ENCODE results near the gene IL22RA2.
"Not testable (repeated sequence)": the region's sequence is repeated elsewhere in the genome, so short reads cannot be mapped to it uniquely, and the experiment has no call there.

IL22RA2 gene

DNA sequence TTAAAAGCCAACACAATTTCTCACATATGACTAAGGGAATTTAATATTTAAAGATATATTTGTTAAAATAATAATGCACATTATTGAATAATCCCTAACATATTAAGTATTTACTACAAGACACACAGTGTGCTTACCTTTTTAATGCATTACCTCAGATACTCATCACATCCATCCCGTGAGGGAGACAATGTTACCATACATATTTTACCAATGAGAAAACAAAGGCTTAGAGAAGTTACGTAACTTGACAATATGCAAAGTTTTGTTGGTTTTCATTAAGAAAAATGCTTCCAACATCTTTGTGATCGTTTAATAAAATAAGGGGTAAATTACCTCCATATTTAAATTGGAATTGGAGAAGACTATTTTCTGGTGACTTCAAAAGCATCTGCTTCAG is 41.5 kb upstream of the IL22RA2 start:
- H3K4me3 ChIP-seq (ENCODE audit: insufficient read depth, low read depth, low read length), result no peak overlapping the region
- H3K27ac ChIP-seq (ENCODE audit: insufficient read depth, low read depth, low read length, poor library complexity, severe bottlenecking), result no peak overlapping the region
- H3K27me3 ChIP-seq (ENCODE audit: control insufficient read depth, insufficient read depth, low read length, poor library complexity, severe bottlenecking), result no peaks in the 10 kb centered on the region
- H3K9me3 ChIP-seq (ENCODE audit: control insufficient read depth, low read length), result no peaks in the 10 kb centered on the region
- WGBS, 2 experiments, result 94 to 98% methylated on average over 2 to 3 of the region's 3 CpGs
- H3K36me3 ChIP-seq (ENCODE audit: control insufficient read depth, insufficient read depth, low read length), result no peaks in the 10 kb centered on the region
- peaks cover 7% of the 10 kb centered on the region for H3K4me1 ChIP-seq (ENCODE audit: control insufficient read depth, insufficient read depth, low read length)

- H3K36me3 ChIP-seq (ENCODE audit: control insufficient read depth, insufficient read depth, low read length), result no peaks in the 10 kb centered on the region
- no peaks in the 10 kb centered on the region for H3K27me3 ChIP-seq (ENCODE audit: control insufficient read depth, insufficient read depth, low read length, poor library complexity, severe bottlenecking)
- no peak overlapping the region for H3K27ac ChIP-seq (ENCODE audit: insufficient read depth, low read depth, low read length, poor library complexity, severe bottlenecking)
- H3K4me3 ChIP-seq (ENCODE audit: insufficient read depth, low read depth, low read length), result no peak overlapping the region
- no peaks in the 10 kb centered on the region for H3K9me3 ChIP-seq (ENCODE audit: control insufficient read depth, low read length)
- H3K4me1 ChIP-seq (ENCODE audit: control insufficient read depth, insufficient read depth, low read length), result peaks cover 3% of the 10 kb centered on the region
- WGBS, 2 experiments, result 100% methylated on average over 2 of the region's 2 CpGs; no CpG with 5 or more reads in 1 of the 2 experiments
These were observed 40.4 kb upstream of the IL22RA2 start for GRCh38 chr6:137213813-137214212.

- H3K36me3 ChIP-seq (ENCODE audit: control insufficient read depth, insufficient read depth, low read length), result no peaks in the 10 kb centered on the region
- peaks cover 3% of the 10 kb centered on the region for H3K4me1 ChIP-seq (ENCODE audit: control insufficient read depth, insufficient read depth, low read length)
- no peaks in the 10 kb centered on the region for H3K27me3 ChIP-seq (ENCODE audit: control insufficient read depth, insufficient read depth, low read length, poor library complexity, severe bottlenecking)
- 90 to 93% methylated on average over 3 to 4 of the region's 4 CpGs for WGBS, 2 experiments
- no peak overlapping the region for H3K27ac ChIP-seq (ENCODE audit: insufficient read depth, low read depth, low read length, poor library complexity, severe bottlenecking)
- H3K4me3 ChIP-seq (ENCODE audit: insufficient read depth, low read depth, low read length), result no peak overlapping the region
- H3K9me3 ChIP-seq (ENCODE audit: control insufficient read depth, low read length), result no peaks in the 10 kb centered on the region
These were observed 39.9 kb upstream of the IL22RA2 start for GRCh38 chr6:137213331-137213740.

GRCh38 chr6:137211910-137212309 is 38.5 kb upstream of the IL22RA2 start:
- Histone ChIP-seq H3K27ac (ENCODE audit: insufficient read depth, low read depth, low read length, poor library complexity, severe bottlenecking) (no peak overlapping the region), H3K36me3 (ENCODE audit: control insufficient read depth, insufficient read depth, low read length) (no peaks in the 10 kb centered on the region), H3K4me3 (ENCODE audit: insufficient read depth, low read depth, low read length) (no peak overlapping the region), H3K4me1 (ENCODE audit: control insufficient read depth, insufficient read depth, low read length) (no peaks in the 10 kb centered on the region), H3K27me3 (ENCODE audit: control insufficient read depth, insufficient read depth, low read length, poor library complexity, severe bottlenecking) (no peaks in the 10 kb centered on the region), H3K9me3 (ENCODE audit: control insufficient read depth, low read length) (no peaks in the 10 kb centered on the region)
- 91 to 93% methylated on average over 3 of the region's 3 CpGs for WGBS, 2 experiments

GRCh38 chr6:137210903-137211302 is 37.5 kb upstream of the IL22RA2 start:
- Histone ChIP-seq H3K36me3 (ENCODE audit: control insufficient read depth, insufficient read depth, low read length) (peaks cover 1% of the 10 kb centered on the region), H3K27me3 (ENCODE audit: control insufficient read depth, insufficient read depth, low read length, poor library complexity, severe bottlenecking) (no peaks in the 10 kb centered on the region), H3K9me3 (ENCODE audit: control insufficient read depth, low read length) (no peaks in the 10 kb centered on the region), H3K27ac (ENCODE audit: insufficient read depth, low read depth, low read length, poor library complexity, severe bottlenecking) (no peak overlapping the region), H3K4me3 (ENCODE audit: insufficient read depth, low read depth, low read length) (no peak overlapping the region), H3K4me1 (ENCODE audit: control insufficient read depth, insufficient read depth, low read length) (no peaks in the 10 kb centered on the region)

- Histone ChIP-seq H3K4me1 (ENCODE audit: control insufficient read depth, insufficient read depth, low read length) (no peaks in the 10 kb centered on the region), H3K36me3 (ENCODE audit: control insufficient read depth, insufficient read depth, low read length) (peaks cover 13% of the 10 kb centered on the region), H3K27me3 (ENCODE audit: control insufficient read depth, insufficient read depth, low read length, poor library complexity, severe bottlenecking) (no peaks in the 10 kb centered on the region), H3K4me3 (ENCODE audit: insufficient read depth, low read depth, low read length) (no peak overlapping the region), H3K27ac (ENCODE audit: insufficient read depth, low read depth, low read length, poor library complexity, severe bottlenecking) (no peak overlapping the region), H3K9me3 (ENCODE audit: control insufficient read depth, low read length) (no peaks in the 10 kb centered on the region)
- WGBS, 2 experiments, result 95 to 96% methylated on average over 7 of the region's 7 CpGs
These were observed 34.8 kb upstream of the IL22RA2 start for GRCh38 chr6:137208279-137208678.

- H3K27ac ChIP-seq (ENCODE audit: insufficient read depth, low read depth, low read length, poor library complexity, severe bottlenecking); H3K4me1 ChIP-seq (ENCODE audit: control insufficient read depth, insufficient read depth, low read length); H3K9me3 ChIP-seq (ENCODE audit: control insufficient read depth, low read length); H3K4me3 ChIP-seq (ENCODE audit: insufficient read depth, low read depth, low read length); H3K27me3 ChIP-seq (ENCODE audit: control insufficient read depth, insufficient read depth, low read length, poor library complexity, severe bottlenecking): not testable (repeated sequence)
- 82 to 95% methylated on average over 3 of the region's 3 CpGs for WGBS, 2 experiments
- H3K36me3 ChIP-seq (ENCODE audit: control insufficient read depth, insufficient read depth, low read length), result peaks cover 13% of the 10 kb centered on the region
These were observed 34.0 kb upstream of the IL22RA2 start for GRCh38 chr6:137207457-137207856.

DNA sequence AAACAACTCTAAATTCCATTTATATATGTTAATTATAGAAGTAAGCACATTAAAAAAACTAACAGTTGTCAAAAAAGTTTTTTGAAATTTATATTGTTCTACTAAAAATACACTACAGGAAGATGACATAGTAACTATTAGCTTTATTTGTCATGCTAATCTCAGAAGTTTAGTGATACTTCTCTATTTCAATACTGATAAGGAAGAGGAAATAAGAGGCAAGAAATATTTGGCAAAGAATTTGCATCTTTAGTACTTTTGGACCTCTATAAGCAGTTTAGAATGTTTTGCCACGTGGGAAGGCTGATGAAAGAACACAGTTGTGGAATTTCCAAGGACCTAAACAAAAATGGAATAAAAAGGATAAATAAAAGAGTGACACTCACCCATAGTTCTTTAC is 33.1 kb upstream of the IL22RA2 start:
- H3K4me3 ChIP-seq (ENCODE audit: insufficient read depth, low read depth, low read length), result no peak overlapping the region
- H3K4me1 ChIP-seq (ENCODE audit: control insufficient read depth, insufficient read depth, low read length), result no peaks in the 10 kb centered on the region
- H3K27me3 ChIP-seq (ENCODE audit: control insufficient read depth, insufficient read depth, low read length, poor library complexity, severe bottlenecking), result no peaks in the 10 kb centered on the region
- H3K36me3 ChIP-seq (ENCODE audit: control insufficient read depth, insufficient read depth, low read length), result peaks cover 13% of the 10 kb centered on the region
- no peaks in the 10 kb centered on the region for H3K9me3 ChIP-seq (ENCODE audit: control insufficient read depth, low read length)
- H3K27ac ChIP-seq (ENCODE audit: insufficient read depth, low read depth, low read length, poor library complexity, severe bottlenecking), result no peak overlapping the region
- 86 to 100% methylated on average over 1 of the region's 1 CpG for WGBS, 2 experiments

DNA sequence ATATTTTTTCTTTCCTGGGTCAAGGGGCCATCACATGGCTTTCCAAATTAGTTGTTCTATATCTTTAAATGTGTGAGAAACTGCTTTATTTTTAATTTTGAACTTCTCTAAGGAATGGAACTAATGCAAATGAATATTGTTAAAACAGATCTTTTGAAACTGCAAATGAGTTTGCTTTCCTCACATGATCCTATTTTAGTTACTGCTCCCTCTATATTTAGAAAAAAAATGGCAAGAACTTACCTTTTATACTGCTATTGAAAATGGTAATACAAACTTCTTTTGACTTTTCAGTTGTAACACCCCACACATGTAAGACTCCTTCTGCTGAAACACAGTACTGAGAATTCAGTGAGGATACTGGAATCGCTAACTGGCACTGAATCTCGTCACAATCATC is 29.8 kb upstream of the IL22RA2 start:
- 97 to 100% methylated on average over 2 of the region's 2 CpGs for WGBS, 2 experiments
- H3K4me3 ChIP-seq (ENCODE audit: insufficient read depth, low read depth, low read length), result no peak overlapping the region
- H3K27me3 ChIP-seq (ENCODE audit: control insufficient read depth, insufficient read depth, low read length, poor library complexity, severe bottlenecking), result no peaks in the 10 kb centered on the region
- H3K36me3 ChIP-seq (ENCODE audit: control insufficient read depth, insufficient read depth, low read length), result peaks cover 24% of the 10 kb centered on the region
- H3K4me1 ChIP-seq (ENCODE audit: control insufficient read depth, insufficient read depth, low read length), result no peaks in the 10 kb centered on the region
- no peaks in the 10 kb centered on the region for H3K9me3 ChIP-seq (ENCODE audit: control insufficient read depth, low read length)
- H3K27ac ChIP-seq (ENCODE audit: insufficient read depth, low read depth, low read length, poor library complexity, severe bottlenecking), result no peak overlapping the region

- Histone ChIP-seq H3K4me1 (ENCODE audit: control insufficient read depth, insufficient read depth, low read length) (no peaks in the 10 kb centered on the region), H3K27ac (ENCODE audit: insufficient read depth, low read depth, low read length, poor library complexity, severe bottlenecking) (no peak overlapping the region), H3K4me3 (ENCODE audit: insufficient read depth, low read depth, low read length) (no peak overlapping the region), H3K27me3 (ENCODE audit: control insufficient read depth, insufficient read depth, low read length, poor library complexity, severe bottlenecking) (no peaks in the 10 kb centered on the region), H3K9me3 (ENCODE audit: control insufficient read depth, low read length) (no peaks in the 10 kb centered on the region), H3K36me3 (ENCODE audit: control insufficient read depth, insufficient read depth, low read length) (peaks cover 31% of the 10 kb centered on the region)
- WGBS, 2 experiments, result 89 to 93% methylated on average over 4 to 5 of the region's 6 CpGs
These were observed 28.6 kb upstream of the IL22RA2 start for GRCh38 chr6:137202078-137202477.

DNA sequence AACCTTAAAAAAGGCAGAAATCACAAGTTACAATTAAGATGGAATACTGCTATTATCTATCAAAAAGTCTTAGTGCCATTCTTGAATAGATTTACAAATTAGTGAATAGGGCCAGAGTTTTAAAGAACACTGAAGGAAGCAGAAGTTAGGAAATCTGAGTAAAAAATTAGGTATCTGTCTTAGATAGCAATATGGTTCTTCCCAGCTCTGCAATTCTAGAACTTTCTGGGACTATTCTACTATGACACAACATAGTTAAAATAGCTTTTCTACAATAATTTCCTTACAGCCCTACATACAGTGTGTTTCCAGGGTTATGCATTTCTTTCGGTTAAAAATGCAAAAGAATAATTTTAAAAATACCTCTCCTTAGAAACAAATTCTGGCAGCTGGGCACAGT is 27.6 kb upstream of the IL22RA2 start:
- H3K36me3 ChIP-seq (ENCODE audit: control insufficient read depth, insufficient read depth, low read length), result peaks cover 30% of the 10 kb centered on the region
- 97 to 100% methylated on average over 1 of the region's 1 CpG for WGBS, 2 experiments

More for the DNA sequence above, 27.6 kb upstream of the IL22RA2 start:
- Histone ChIP-seq H3K27me3 (ENCODE audit: control insufficient read depth, insufficient read depth, low read length, poor library complexity, severe bottlenecking) (no peaks in the 10 kb centered on the region), H3K4me1 (ENCODE audit: control insufficient read depth, insufficient read depth, low read length) (no peaks in the 10 kb centered on the region), H3K27ac (ENCODE audit: insufficient read depth, low read depth, low read length, poor library complexity, severe bottlenecking) (no peak overlapping the region), H3K4me3 (ENCODE audit: insufficient read depth, low read depth, low read length) (no peak overlapping the region), H3K9me3 (ENCODE audit: control insufficient read depth, low read length) (no peaks in the 10 kb centered on the region)
